HG03442 (cell line): Measurements from ENCODE around the gene UBE2V1.
"Not testable (repeated sequence)": the region's sequence is repeated elsewhere in the genome, so short reads cannot be mapped to it uniquely, and the experiment has no call there.

Experiments
- ATAC-seq: cut with Tn5 transposase; IDR thresholded peaks from one replicate; pipeline ENCODE4 v1.9.1; 2021; ENCODE audit warnings: mild to moderate bottlenecking, moderate library complexity; ENCODE audit not compliant: unreplicated experiment

Gene UBE2V1

DNA sequence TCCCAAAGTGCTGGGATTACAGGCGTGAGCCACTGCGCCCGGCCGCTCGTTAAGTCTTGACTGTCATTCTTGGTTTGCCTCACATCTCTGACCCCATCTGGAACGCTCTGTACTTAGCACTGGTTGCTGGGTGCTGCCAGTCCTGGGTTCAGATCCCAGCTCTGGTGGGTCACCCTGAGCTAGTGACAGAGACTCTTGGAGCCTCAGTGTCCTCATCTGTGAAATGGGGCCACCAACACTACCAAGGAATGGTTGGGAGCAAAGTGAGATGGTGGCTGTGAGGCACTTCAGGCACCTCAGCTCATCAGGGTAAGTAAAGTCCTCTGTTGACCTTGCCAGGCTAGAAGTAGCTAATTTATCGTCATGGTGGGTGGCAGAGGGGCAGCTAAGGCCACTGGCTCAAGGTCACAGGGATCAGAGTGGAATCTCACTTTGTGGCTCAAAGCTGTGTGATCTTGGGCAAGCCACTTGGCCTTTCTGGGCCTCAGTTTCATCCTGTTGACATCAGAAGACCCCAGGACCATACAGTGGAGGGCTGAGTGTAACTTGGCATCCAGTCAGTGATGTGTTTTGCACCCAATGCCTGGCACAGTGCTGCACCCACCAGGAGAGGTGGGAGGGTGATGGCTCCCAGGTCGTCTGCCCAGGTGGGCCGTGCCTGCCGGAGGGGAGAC, 46.7 kb downstream of the UBE2V1 start:
- ATAC-seq: no peak

DNA sequence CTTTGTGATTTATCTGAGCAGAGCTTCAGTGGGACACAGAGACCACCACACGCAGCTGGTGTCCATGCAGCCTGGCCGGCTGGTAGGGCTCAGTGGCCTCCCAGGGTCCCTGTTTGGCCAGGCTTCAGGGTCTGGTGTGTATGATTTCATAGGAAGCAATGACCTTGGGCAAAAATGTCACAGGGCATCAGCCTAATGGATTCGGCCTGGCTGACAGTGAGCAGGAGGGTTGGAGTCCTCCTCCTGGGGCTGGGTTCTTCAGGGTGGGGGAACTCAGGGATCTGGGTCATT, 47.7 kb downstream of the UBE2V1 start:
- no peak for ATAC-seq

- not testable (repeated sequence) for ATAC-seq
Measured at GRCh38 chr20:50063763-50064162, 49.2 kb downstream of the UBE2V1 start.

DNA sequence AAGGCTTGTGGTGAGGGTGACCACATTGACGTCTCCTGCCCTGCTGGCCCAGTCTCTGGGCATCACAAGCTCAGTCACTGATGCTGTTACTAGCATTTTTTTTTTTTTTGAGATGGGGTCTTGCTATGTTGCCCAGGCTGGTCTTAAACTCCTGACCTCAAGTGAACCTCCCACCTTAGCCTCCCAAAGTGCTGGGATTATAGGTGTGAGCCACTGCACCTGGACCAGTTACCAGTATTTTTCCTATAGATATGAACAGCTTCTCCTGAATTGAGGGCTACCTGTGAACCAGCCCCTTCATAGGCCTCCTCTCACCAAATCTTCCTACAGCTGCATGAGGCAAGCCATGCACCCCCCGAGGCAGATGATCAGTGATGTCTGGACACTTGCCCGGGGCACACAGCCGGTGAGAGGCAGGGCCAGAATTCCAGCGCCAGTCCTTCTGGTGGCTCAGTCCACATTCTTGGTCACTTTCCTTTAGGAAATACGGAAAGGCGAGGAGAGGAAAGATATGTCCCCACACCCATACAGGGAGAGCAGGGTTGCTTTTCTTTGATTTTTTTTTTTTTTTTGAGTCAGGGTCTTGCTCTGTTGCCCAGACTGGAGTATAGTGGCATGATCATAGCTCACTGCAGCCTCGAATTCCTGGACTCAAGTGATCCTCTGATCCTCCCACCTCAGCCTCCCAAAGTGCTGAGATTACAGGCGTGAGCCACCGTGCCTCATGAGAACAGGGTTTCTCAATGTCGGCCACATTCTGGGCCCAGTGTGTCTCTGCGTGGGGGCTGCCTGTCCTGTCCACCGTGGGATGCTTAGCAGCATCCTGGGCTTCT, 50.7 kb downstream of the UBE2V1 start:
- ATAC-seq: no peak

DNA sequence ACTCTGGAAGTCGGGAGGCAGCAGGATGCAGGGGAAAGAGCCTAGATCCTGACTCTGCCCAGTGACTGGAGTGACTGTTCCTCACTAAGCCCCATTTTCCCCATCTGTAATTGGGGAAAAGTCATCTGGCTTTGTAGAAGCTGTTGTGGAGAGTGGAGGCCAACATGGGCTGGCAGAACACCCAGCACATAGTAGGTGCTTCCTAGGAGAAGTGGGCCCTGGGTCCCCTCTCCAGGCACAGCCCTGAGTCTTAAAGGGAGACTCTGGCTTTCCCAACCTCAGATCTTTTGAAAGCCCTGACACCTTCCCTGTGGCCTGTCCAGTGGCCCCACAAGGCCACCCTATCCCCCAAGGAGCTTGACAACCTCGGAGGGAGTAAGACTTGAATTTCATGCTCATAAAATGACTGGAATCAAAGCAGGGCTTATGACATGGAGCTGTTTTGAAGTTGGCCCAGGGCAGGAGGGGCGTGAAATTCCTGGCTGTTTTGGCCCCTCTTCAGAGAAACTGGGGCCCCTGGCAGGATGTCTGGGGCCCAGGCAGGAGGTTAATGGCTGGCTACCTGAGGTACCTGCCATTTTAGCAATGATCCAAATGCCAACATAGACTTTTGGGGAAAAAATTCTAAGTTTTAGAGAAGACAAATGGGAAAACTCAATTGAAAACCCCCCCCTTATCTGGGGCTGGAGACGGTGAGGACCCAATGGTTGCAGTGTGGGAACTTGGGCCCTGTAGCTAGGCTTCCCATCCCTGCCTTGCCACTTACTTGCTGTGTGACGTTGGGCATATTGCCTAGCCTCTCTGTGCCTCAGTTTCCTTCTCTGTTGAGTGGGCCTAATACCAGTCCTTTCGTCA, 51.6 kb downstream of the UBE2V1 start:
- ATAC-seq: no peak

- no peak for ATAC-seq
Measured at GRCh38 chr20:50058662-50059402, 54.1 kb downstream of the UBE2V1 start.

DNA sequence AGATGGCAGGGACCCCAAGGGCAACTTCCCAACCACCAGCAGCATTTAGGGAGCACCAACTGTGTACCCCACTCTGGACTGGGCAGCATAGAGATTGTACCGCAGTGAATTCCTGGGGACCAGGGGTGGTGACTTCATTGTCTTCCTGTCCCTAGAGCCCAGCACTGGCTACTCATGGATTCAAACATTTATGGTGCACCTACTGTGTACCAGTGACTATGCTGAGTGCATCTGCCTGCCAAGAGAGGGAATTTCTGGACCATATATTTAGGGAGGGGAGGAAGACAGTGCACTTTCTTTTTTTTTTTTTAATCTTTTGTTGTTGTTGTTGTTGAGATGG, 55.3 kb downstream of the UBE2V1 start:
- ATAC-seq: no peak

DNA sequence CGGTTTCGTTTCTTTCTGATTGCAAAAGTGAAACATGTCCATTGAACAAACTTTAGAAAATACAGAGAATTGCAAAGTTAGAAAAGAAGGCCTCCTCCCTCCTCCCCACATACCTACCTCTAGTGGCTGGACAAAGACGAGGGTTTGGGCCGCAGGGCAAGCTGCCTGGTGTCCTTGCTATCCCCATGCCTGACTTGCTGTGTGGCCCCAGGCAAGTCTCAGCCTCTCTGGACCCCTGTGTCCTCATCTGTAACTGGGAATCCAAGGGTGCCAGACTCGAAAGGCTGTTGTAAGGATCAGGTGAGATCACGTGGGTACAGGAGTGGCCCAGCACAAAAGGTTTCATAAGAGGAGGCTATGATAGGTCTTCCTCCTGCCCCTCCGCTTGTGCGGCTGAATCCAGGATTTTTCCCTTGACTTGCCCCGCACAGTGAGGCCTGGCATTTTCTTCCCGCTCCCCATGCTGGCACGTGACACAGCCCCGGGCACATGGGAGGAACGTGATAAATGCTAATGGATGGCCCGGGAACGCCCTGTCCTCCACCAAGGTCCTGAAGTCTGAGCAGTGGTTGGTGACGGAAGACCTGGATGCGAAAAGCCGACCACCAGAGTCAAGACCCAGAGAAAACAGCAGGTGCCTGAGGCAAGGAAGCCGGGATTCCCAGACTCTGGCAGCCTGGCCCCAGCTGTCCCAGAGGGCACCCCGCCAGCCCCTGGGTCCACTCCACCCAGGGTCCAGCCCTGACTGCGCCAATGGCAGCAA, 55.8 kb downstream of the UBE2V1 start:
- no peak for ATAC-seq

GRCh38 chr20:50056408-50056926, 56.5 kb downstream of the UBE2V1 start:
- ATAC-seq: no peak

DNA sequence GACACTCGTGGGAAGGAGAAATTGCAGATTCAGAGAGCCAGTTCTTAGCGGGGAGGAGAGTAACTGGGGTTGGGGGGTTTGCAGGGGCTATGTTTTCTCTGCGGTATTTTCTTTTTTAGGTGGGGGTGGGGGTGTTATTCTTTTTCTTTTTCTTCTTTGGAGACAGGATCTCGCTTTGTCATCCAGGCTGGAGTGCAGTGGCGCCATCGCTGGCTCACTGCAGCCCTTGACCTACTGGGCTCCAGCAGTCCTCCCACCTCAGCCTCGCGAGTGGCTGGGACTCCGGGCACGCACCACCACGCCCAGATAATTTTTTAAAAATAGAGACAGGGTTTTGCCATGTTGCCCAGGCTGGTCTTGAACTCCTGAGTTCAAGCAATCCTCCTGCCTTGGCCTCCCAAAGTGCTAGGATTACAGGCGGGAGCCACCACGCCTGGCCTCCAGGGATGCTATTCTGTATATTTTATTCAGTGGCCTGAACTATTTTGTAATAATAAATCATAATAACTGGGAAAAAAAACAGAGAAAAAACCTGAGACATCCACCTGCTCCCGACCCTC, 57.3 kb downstream of the UBE2V1 start:
- no peak for ATAC-seq

- ATAC-seq: no peak
Measured at GRCh38 chr20:50054626-50055511, 58.1 kb downstream of the UBE2V1 start.

- no peak for ATAC-seq
Measured at GRCh38 chr20:50054231-50054547, 58.8 kb downstream of the UBE2V1 start.

- ATAC-seq: no peak
Measured at GRCh38 chr20:50053362-50054230, 59.4 kb downstream of the UBE2V1 start.

DNA sequence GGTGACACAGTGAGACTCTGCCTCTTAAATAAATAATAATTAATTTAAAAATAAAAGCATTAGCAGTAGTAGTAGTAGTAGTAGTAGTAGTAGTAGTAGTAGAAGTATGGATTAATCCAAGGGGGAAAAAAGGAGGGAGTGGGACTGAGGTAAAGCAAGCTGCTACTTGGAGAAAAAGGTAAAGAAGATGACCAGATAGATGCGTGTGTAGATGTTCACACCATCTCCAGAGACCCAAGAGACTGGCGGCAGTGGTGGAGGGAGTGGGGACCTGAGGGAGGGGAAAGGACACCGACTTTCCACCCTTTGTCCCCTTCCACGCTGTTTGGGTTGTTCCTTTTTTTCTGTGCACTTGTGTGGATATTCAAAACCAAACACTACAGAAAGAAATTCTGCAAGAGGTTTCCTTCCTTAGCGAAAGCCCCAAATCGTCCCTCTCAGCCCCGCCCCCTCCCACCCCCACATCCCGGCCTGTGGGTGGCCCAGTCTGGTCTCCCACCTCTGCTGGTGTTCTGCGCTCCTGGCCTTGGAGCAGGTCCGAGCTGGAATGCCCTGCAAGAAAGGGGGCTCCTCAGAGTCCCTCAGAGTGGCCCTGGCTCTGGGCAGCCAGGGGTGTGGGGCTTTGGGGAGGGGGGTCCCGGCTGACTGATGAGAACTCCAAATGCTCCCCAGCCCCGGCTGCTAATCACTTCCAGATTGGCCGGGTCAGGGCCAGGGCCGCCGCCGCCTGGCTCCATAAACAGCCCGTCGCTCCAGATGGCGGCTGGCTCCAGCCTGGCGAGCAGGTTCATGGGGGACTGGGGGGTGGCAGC, 60.2 kb downstream of the UBE2V1 start:
- no peak for ATAC-seq

DNA sequence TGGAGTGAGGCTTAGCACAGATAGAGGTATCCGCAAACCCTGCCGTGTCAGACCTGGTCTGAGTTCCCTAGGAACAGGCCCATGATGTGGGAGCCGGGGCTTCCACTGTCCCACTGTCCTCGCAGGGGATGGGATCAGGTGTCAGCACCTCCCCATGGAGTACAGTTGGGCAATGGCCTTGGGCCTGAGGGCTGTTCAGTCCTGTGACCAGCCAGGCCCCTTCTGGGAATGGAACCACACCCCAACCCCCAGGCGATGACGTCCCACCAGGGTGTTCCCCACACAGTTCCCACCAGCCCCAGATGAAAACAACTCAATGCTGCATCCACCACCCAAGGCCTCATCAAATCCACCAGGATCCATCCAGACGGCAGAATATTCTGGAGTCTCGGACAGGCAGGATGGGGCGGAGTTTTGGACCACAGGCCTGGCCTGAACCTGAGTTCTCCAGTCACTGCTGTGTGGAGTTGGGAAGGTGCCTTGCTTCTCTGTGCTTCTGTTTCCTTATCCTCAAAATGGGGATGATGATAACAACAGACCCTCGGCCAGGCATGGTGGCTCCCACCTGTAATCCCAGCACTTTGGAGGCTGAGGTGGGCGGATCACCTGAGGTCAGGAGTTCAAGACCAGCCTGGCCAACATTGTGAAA, 62.2 kb downstream of the UBE2V1 start:
- ATAC-seq: no peak

DNA sequence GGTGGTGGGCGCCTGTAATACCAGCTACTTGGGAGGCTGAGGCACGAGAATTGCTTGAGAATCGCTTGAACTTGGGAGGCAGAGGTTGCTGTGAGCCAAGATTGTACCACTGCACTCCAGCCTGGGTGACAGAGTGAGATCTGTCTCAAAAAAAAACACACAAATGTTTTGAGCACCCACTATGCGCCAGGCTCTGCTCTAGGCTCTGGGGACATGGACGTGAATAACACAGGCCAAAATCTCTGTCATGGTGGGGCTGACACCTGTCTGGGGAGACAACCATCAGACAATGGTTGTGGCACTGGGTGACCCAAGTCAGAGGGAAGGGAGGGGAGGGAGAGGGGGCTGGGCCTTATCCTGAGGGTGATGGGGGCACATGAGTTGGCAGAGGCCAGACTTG, 62.7 kb downstream of the UBE2V1 start:
- ATAC-seq: no peak
